OCI-LY3 (cell line): ENCODE measurements around the gene ADGRD1.

Experiments used
- H2AFZ ChIP-seq: fragments of 200-600, 300-600 bp; shearing (Covaris generic); 2 replicates; pipeline ENCODE4 v1.6.0; 2014; ENCODE audit warnings: antibody characterized with exemption, low read depth, low read length
- H3K27ac ChIP-seq: fragments of 200-600, 300-600 bp; sonication (generic); 2 replicates; pipeline ENCODE4 v1.5.1; 2014; ENCODE audit warnings: mild to moderate bottlenecking, low read length, moderate library complexity, mixed read lengths
- H3K27me3 ChIP-seq: fragments of 200-600, 300-600 bp; sonication (generic); 2 replicates; pipeline ENCODE4 v1.6.1; 2014; ENCODE audit warnings: low read depth, low read length, mixed read lengths
- H3K36me3 ChIP-seq: fragments of 200-600, 300-600 bp; sonication (generic); replicated peaks from 2 replicates; pipeline ENCODE3; 2014; ENCODE audit warnings: low read depth, low read length, mixed read lengths
- H3K4me1 ChIP-seq: fragments of 300-600, 200-600 bp; sonication (generic); 2 replicates; pipeline ENCODE4 v1.6.1; 2014; ENCODE audit warnings: low read length, mixed read lengths
- H3K4me2 ChIP-seq: fragments of 200-600, 300-600 bp; sonication (generic); 2 replicates; pipeline ENCODE4 v1.6.1; 2014; ENCODE audit warnings: low read length, mixed read lengths
- H3K4me3 ChIP-seq: fragments of 300-600, 200-600 bp; sonication (generic); 2 replicates; pipeline ENCODE4 v1.5.1; 2014; ENCODE audit warnings: antibody characterized with exemption, mild to moderate bottlenecking, low read length, moderate library complexity
- H3K79me2 ChIP-seq: fragments of 300-600, 200-600 bp; shearing (Covaris generic); 2 replicates; pipeline ENCODE4 v1.6.1; 2014; ENCODE audit warnings: mild to moderate bottlenecking, low read length, mixed read lengths
- H3K9ac ChIP-seq: fragments of 300-600, 200-600 bp; shearing (Covaris generic); 2 replicates; pipeline ENCODE4 v1.6.0; 2014; ENCODE audit warnings: mild to moderate bottlenecking, low read length, moderate library complexity
- H3K9me3 ChIP-seq: fragments of 200-600, 300-600 bp; shearing (Covaris generic); 2 replicates; pipeline ENCODE4 v1.6.1; 2014; ENCODE audit warnings: low read length, mixed read lengths; ENCODE audit not compliant: insufficient read depth
- H4K20me1 ChIP-seq: fragments of 200-600, 300-600 bp; sonication (generic); 2 replicates; pipeline ENCODE4 v1.6.1; 2016; ENCODE audit warnings: low read length, mixed read lengths; ENCODE audit not compliant: insufficient read depth
- CTCF ChIP-seq: fragments of 200-600, 300-600 bp; sonication (generic); IDR thresholded peaks from 2 replicates; pipeline ENCODE4 v1.5.1; 2014; ENCODE audit warnings: antibody characterized with exemption, low read length, low read depth
- EZH2phosphoT487 ChIP-seq: fragments of 200-600 bp; shearing (Covaris generic); IDR thresholded peaks from 2 replicates; pipeline ENCODE4 v1.6.1; 2018; ENCODE audit warnings: antibody characterized with exemption, mixed run types, low read depth

The ADGRD1 gene

DNA sequence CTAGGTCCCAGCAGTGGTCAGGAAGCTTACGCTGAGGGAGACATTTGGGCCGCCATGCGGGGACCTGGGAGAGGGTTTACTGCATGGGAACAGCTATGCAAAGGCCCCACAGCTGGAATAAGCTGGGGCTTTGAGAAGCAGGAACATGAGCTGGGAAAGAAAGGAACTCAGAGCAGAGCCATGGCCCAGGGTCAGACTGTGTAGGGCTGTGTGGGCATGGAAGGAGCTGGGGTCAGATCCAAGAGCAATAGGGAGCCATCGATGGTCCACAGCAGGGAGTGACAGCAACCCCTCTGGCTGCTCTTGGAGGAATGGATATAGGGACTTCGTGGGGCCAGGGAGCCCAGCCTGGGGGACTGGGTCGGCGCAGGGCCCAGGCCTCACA is 151.6 kb downstream of the ADGRD1 start:
- H3K4me2 ChIP-seq: no peak overlapping the region
- no peak for TF ChIP-seq CTCF
- no peak for TF ChIP-seq EZH2phosphoT487
- H3K27me3 ChIP-seq: peaks cover 24% of the 10 kb centered on the region

GRCh38 chr12:131105736-131106348 is 152.1 kb downstream of the ADGRD1 start:
- Histone ChIP-seq H3K9ac (no peak overlapping the region), H3K36me3 (no peaks in the 10 kb centered on the region), H3K4me3 (no peak overlapping the region), H3K79me2 (no peaks in the 10 kb centered on the region), H3K9me3 (no peaks in the 10 kb centered on the region), H3K4me1 (peaks cover 17% of the 10 kb centered on the region), H4K20me1 (peaks cover 9% of the 10 kb centered on the region; the same call in 1 of the 2 replicates), H3K27ac (no peak overlapping the region), H2AFZ (no peak overlapping the region), H3K4me2 (no peak overlapping the region), H3K27me3 (peaks cover 19% of the 10 kb centered on the region)
- TF ChIP-seq CTCF (no peak), EZH2phosphoT487 (no peak)

More for the DNA sequence above, 151.6 kb downstream of the ADGRD1 start:
- H3K9me3 ChIP-seq: 0 out of 2 replicates have a peak, but pooled peaks cover 2% of the 10 kb centered on the region
- no peak overlapping the region for H3K27ac ChIP-seq
- H3K36me3 ChIP-seq: no peaks in the 10 kb centered on the region
- H3K79me2 ChIP-seq: no peaks in the 10 kb centered on the region
- H3K9ac ChIP-seq: no peak overlapping the region
- no peak overlapping the region for H2AFZ ChIP-seq
- H3K4me3 ChIP-seq: no peak overlapping the region
- H3K4me1 ChIP-seq: peaks cover 17% of the 10 kb centered on the region
- H4K20me1 ChIP-seq: peaks cover 10% of the 10 kb centered on the region; the same call in 1 of the 2 replicates

GRCh38 chr12:131106349-131106941 is 152.7 kb downstream of the ADGRD1 start:
- Histone ChIP-seq H3K27me3 (peaks cover 18% of the 10 kb centered on the region), H3K4me2 (no peak overlapping the region), H3K9ac (no peak overlapping the region), H3K27ac (no peak overlapping the region), H3K9me3 (no peaks in the 10 kb centered on the region), H4K20me1 (peaks cover 9% of the 10 kb centered on the region; the same call in 1 of the 2 replicates), H3K79me2 (no peaks in the 10 kb centered on the region), H2AFZ (no peak overlapping the region), H3K4me1 (peaks cover 16% of the 10 kb centered on the region), H3K36me3 (no peaks in the 10 kb centered on the region), H3K4me3 (no peak overlapping the region)
- no peak for TF ChIP-seq EZH2phosphoT487
- TF ChIP-seq CTCF: no peak

DNA sequence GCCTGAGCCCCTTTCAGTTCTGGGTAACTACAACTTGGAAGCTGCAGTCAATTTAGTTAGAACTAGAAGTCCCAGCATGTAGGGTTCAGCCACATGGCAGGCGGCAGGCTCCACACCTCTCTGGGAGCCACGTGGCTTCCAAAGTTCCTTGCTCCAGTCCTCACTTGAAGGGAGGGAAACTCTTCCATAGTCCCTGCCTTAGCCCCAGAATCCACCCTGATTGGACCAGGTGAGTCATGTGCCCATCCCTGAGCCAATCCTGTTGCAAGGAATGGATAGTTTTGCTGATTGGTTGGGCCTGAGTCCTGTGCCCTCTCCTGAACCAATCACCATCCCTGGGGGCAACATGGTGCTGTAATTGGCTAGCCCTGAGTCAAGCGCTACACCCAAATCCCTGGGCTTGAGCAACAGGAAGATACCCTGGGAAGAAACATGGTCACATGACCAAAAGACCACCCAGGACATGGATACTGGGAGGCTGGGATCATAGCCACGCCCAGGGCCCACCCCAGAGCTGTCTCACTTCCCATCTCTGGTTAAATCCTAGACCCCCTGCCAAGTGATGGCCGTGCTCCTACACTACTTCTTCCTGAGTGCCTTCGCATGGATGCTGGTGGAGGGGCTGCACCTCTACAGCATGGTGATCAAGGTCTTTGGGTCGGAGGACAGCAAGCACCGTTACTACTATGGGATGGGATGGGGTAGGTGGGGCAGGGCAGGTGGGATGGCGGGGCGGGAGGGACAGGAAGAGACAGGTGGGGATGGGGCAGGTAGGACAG is 154.7 kb downstream of the ADGRD1 start:
- H3K4me2 ChIP-seq: no peak overlapping the region
- TF ChIP-seq EZH2phosphoT487: no peak
- TF ChIP-seq CTCF: no peak
- no peaks in the 10 kb centered on the region for H3K4me1 ChIP-seq
- H3K9ac ChIP-seq: no peak overlapping the region
- no peaks in the 10 kb centered on the region for H3K9me3 ChIP-seq
- no peak overlapping the region for H3K4me3 ChIP-seq
- no peaks in the 10 kb centered on the region for H3K79me2 ChIP-seq
- peaks cover 6% of the 10 kb centered on the region for H3K27me3 ChIP-seq
- no peak overlapping the region for H3K27ac ChIP-seq
- H3K36me3 ChIP-seq: no peaks in the 10 kb centered on the region
- H2AFZ ChIP-seq: no peak overlapping the region
- H4K20me1 ChIP-seq: no peaks in the 10 kb centered on the region
